ENCODE measurements around the gene BRWD1. TPM values are rescaled to one million over a fixed set of nuclear protein-coding genes. Genes with fewer than 3 reads are reported as not detected.

Gene BRWD1
- total and polyA plus RNA-seq, 12 donors: 8.5 to 38.8 (median 34.1) TPM

DNA sequence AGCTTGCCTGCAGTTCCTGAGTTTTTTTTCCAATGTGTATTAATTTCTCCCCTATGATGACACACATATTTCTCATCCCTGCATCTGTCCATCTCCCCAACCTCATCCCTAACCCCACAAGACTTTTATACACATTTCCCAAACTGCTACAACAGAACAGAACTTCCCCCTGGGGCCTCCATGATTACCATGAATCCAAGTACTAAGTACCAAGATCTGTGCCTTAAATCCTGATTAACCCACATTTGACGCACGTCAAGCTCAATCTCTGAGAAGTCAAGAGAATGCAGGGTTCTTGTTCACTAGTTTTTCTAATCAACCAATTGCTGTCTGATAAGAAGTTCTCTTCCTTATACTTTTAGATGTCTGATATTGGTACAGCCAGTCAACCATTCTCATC lies 25.8 kb upstream of the BRWD1 start:
- no peak overlapping the region for H3K4me3 ChIP-seq
- H3K36me3 ChIP-seq: peaks cover 0 to 40% (median 26%) of the 10 kb centered on the region in 9 donors
- WGBS, 2 donors: 89 to 92% methylated on average over 2 of the region's 2 CpGs
- intact Hi-C loops (cut with DNase I): no loop called here
- H3K9me3 ChIP-seq: no peaks in the 10 kb centered on the region
- no peaks in the 10 kb centered on the region for H3K27me3 ChIP-seq
- ATAC-seq (no peak), DNase-seq (no peak)
- TF ChIP-seq, protein P1, sequence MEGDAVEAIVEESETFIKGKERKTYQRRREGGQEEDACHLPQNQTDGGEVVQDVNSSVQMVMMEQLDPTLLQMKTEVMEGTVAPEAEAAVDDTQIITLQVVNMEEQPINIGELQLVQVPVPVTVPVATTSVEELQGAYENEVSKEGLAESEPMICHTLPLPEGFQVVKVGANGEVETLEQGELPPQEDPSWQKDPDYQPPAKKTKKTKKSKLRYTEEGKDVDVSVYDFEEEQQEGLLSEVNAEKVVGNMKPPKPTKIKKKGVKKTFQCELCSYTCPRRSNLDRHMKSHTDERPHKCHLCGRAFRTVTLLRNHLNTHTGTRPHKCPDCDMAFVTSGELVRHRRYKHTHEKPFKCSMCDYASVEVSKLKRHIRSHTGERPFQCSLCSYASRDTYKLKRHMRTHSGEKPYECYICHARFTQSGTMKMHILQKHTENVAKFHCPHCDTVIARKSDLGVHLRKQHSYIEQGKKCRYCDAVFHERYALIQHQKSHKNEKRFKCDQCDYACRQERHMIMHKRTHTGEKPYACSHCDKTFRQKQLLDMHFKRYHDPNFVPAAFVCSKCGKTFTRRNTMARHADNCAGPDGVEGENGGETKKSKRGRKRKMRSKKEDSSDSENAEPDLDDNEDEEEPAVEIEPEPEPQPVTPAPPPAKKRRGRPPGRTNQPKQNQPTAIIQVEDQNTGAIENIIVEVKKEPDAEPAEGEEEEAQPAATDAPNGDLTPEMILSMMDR (IDR thresholded peaks at IDR 0.05): no peak
- H3K4me1 ChIP-seq: peaks cover 0 to under 1% (median 0%) of the 10 kb centered on the region in 9 donors
- no peak overlapping the region for H3K27ac ChIP-seq

DNA sequence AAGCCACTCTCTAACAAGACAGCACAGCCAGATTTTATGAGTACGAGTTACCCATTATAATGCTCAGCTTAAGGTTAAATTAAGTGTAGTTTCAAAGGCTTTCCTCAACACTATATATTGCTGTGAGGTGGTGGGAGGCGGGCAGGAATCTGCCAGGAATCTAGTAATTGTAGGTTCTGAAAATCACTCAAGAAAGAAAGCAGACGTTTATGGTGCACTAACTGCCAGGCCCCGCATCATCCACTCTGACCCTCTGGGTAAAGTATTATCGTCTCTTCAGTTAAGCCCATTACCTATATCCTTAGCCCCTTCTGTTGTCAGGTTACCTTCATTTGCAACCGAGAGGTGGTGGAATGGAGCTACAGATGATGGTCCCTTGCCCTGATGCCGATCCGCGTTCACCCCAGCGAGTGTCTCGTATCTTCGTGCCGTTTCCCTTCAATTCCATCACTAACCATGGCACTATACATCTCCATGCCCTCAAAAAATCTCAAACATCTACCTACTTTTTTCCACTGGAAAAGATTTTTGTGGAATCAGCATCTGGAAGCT lies 23.1 kb upstream of the BRWD1 start:
- Histone ChIP-seq H3K27me3 (no peaks in the 10 kb centered on the region), H3K27ac (no peak overlapping the region), H3K4me3 (no peak overlapping the region), H3K4me1 (peaks cover 0 to 4% (median 0%) of the 10 kb centered on the region in 9 donors), H3K36me3 (peaks cover 0 to 13% (median 9%) of the 10 kb centered on the region in 9 donors), H3K9me3 (no peaks in the 10 kb centered on the region)
- DNase-seq (no peak), ATAC-seq (no peak)
- TF ChIP-seq, protein P1 (IDR thresholded peaks at IDR 0.05): no peak
- 83 to 89% methylated on average over 13 of the region's 13 CpGs for WGBS, 2 donors
- intact Hi-C loops (cut with DNase I): no loop called here

DNA sequence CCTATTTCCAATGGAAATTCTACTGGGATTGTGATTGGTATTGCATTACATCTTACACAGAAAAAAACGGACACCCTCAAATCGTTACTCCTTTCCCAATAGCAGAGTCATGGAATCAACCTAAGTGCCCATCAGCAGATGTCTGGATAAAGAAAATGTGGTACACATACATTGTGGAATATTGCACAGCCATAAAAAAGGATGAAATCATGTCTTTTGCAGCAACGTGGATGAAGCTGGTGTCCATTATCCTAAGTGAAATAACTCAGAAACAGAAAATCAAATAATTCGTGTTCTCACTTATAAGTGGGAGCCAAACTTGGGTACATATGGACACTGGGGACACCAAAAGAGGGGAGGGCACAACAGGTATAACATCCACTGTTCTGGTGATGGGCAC lies 21.2 kb upstream of the BRWD1 start:
- 95 to 97% methylated on average over 4 of the region's 4 CpGs for WGBS, 2 donors
- intact Hi-C loops (cut with DNase I): no loop called here
- H3K9me3 ChIP-seq: no peaks in the 10 kb centered on the region
- TF ChIP-seq, protein P1 (IDR thresholded peaks at IDR 0.05): no peak
- H3K27me3 ChIP-seq: no peaks in the 10 kb centered on the region
- DNase-seq: no peak
- peaks cover 0 to 4% (median 0%) of the 10 kb centered on the region in 9 donors for H3K4me1 ChIP-seq
- no peaks in the 10 kb centered on the region for H3K36me3 ChIP-seq
- ATAC-seq: no peak
- H3K27ac ChIP-seq: no peak overlapping the region
- H3K4me3 ChIP-seq: no peak overlapping the region

DNA sequence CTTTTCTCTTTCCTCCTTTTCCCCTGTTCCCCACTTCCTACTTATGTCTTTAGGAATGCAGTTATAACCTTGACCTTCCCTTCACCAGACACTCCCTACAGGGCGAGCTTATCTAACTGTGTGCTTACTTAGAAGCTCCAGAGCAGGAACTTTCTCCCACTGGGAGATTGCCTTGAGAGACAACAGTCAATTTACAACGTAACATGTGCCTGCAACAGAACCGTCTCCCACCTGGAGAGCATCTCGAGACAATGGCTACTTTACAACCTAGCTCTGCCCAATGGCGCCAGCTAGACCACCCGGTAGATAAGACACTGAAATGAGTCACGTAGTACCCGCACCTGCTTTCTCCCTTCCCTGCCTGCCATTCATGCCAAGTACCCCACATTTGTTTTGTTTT lies 18.7 kb upstream of the BRWD1 start:
- ATAC-seq (no peak), DNase-seq (no peak)
- Histone ChIP-seq H3K9me3 (no peaks in the 10 kb centered on the region), H3K27me3 (no peaks in the 10 kb centered on the region), H3K36me3 (no peaks in the 10 kb centered on the region), H3K4me1 (peaks cover 0 to 4% (median 0%) of the 10 kb centered on the region in 9 donors), H3K27ac (no peak overlapping the region), H3K4me3 (no peak overlapping the region)
- TF ChIP-seq, protein P1 (IDR thresholded peaks at IDR 0.05): no peak
- 30 to 35% methylated on average over 8 of the region's 8 CpGs for WGBS, 2 donors
- intact Hi-C loops (cut with DNase I): no loop called here
